ENCODE results near the gene SPRED3. TPM values are rescaled to one million over a fixed set of nuclear protein-coding genes. Genes with fewer than 3 reads are reported as not detected.
"Not testable (repeated sequence)": the region's sequence is repeated elsewhere in the genome, so short reads cannot be mapped to it uniquely, and the experiment has no call there.

The SPRED3 gene
- total RNA-seq, 6 experiments from 2014 or later = 0.12 to 0.37 (median 0.22) TPM; not detected in 2

DNA sequence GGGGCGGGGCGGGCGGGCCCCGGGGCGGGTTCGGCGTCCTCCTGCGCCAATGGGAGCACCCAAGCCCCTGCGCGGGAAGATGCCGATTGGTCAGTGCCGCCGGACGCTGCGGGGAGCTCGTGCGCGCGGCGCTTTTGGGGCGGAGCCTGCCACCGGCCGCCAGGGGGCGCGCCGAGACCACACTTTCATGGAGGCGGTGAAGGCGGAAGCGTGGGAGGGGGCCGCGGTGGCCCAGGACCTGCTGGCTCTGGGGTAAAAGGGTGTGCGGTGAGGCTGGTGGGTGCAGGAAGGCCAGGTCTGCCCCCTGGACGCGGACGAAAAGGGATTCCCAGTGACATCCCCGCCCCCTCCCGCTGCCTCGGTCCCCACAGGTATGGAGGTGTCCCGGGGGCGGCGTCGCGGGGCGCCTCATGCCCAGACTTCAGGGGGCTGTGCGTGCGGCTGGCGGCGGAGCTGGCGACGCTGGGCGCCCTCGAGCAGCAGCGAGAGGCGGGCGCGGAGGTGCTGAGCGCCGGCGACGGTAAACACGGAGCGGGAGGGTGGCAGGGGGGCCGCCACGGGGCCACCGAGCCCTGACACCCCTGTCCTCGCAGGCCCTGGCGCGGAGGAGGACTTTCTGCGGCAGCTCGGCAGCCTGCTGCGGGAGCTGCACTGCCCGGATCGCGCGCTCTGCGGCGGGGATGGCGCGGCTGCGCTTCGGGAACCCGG lies 14.6 kb downstream of the SPRED3 start, which contains the start of gene FAM98C:
Gene FAM98C, plus strand, starts transcription at position 127 of the 708 bp plus-strand sequence. Its CDS starts 61 bp downstream, at position 188.
- peak; percentile 98 to 99 (median 98) for ATAC-seq
- TF ChIP-seq, protein P1, sequence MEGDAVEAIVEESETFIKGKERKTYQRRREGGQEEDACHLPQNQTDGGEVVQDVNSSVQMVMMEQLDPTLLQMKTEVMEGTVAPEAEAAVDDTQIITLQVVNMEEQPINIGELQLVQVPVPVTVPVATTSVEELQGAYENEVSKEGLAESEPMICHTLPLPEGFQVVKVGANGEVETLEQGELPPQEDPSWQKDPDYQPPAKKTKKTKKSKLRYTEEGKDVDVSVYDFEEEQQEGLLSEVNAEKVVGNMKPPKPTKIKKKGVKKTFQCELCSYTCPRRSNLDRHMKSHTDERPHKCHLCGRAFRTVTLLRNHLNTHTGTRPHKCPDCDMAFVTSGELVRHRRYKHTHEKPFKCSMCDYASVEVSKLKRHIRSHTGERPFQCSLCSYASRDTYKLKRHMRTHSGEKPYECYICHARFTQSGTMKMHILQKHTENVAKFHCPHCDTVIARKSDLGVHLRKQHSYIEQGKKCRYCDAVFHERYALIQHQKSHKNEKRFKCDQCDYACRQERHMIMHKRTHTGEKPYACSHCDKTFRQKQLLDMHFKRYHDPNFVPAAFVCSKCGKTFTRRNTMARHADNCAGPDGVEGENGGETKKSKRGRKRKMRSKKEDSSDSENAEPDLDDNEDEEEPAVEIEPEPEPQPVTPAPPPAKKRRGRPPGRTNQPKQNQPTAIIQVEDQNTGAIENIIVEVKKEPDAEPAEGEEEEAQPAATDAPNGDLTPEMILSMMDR (IDR thresholded peaks at IDR 0.05) = peak; percentile 99
- peak; percentile 61 for TF ChIP-seq POLR2A (IDR thresholded peaks at IDR 0.05)
- intact Hi-C loops (cut with DNase I) = no loop called here
- Histone ChIP-seq H3K27me3 (no peaks in the 10 kb centered on the region), H3K4me3 (peak within 1 kb of the TSS; percentile 91 to 96 (median 93)), H3K27ac (peak within 1 kb of the TSS; percentile 67 to 74 (median 73)), H3K36me3 (peaks cover 0 to 8% (median 0%) of the 10 kb centered on the region in 4 donors), H3K9me3 (no peaks in the 10 kb centered on the region), H3K4me1 (no peaks in the 10 kb centered on the region)
- DNase-seq = peak; percentile 96 to 98 (median 97)
- WGBS (ENCODE audit: insufficient coverage, low coverage, low lambda C conversion rate, missing lambda C conversion rate) = no CpG with 5 or more reads among the region's 82 CpGs

DNA sequence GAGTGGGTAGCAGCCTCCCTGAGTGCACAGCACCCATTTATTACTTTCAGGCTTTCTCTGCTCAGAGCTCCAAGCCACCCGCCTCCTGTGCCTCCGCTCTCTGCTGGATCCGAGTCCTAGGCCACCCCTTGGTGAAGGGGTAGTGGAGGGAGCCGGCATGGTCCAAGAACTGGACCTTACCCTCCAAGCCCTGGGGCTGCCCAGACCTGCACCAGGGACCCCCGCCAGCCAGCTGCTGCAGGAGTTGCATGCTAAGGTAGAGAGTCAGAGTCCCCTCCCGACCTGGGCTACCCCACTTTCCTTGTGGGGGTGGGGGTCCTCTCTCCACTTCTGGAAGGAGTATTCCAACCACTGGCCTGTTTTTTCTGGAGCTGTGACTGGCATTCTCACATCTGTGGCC lies 16.4 kb downstream of the SPRED3 start:
- TF ChIP-seq, protein P1 (IDR thresholded peaks at IDR 0.05) = no peak
- no peak for TF ChIP-seq POLR2A (IDR thresholded peaks at IDR 0.05)
- intact Hi-C loops (cut with DNase I) = no loop called here

DNA sequence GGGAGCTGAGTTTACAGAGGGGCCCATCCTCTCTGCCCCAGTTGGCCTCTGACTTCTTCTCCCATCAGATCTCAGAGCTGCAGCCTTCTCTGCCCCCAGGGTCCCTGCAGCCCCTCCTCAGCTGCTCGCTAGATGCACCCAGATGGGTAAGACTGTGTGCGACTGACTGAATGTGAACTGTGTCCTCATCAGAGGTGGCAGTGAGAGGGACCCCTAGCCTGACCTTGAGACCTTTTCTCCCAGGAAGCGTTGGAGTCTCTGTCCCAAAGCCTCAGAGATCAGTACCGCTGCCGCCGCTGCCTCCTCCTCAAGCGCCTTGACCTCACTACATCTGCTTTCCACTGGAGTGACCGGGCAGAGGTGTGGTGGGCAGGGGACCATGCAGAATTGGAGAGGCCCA lies 16.8 kb downstream of the SPRED3 start:
- no peak for ATAC-seq
- intact Hi-C loops (cut with DNase I) = no loop called here
- no peaks in the 10 kb centered on the region for H3K27me3 ChIP-seq
- H3K4me3 ChIP-seq = no peak overlapping the region
- no peak overlapping the region for H3K27ac ChIP-seq
- no peaks in the 10 kb centered on the region for H3K4me1 ChIP-seq
- WGBS (ENCODE audit: insufficient coverage, low coverage, low lambda C conversion rate, missing lambda C conversion rate) = 98% methylated on average over 5 of the region's 8 CpGs
- H3K36me3 ChIP-seq = peaks cover 0 to 8% (median 0%) of the 10 kb centered on the region in 4 donors
- TF ChIP-seq, protein P1 (IDR thresholded peaks at IDR 0.05) = no peak
- no peak for TF ChIP-seq POLR2A (IDR thresholded peaks at IDR 0.05)
- DNase-seq = no peak
- no peaks in the 10 kb centered on the region for H3K9me3 ChIP-seq

More for the DNA sequence above, 16.4 kb downstream of the SPRED3 start:
- ATAC-seq (no peak), DNase-seq (no peak)
- Histone ChIP-seq H3K36me3 (peaks cover 0 to 8% (median 0%) of the 10 kb centered on the region in 4 donors), H3K4me3 (no peak overlapping the region), H3K9me3 (no peaks in the 10 kb centered on the region), H3K27ac (no peak overlapping the region), H3K27me3 (no peaks in the 10 kb centered on the region), H3K4me1 (no peaks in the 10 kb centered on the region)
- no CpG with 5 or more reads among the region's 6 CpGs for WGBS (ENCODE audit: insufficient coverage, low coverage, low lambda C conversion rate, missing lambda C conversion rate)

DNA sequence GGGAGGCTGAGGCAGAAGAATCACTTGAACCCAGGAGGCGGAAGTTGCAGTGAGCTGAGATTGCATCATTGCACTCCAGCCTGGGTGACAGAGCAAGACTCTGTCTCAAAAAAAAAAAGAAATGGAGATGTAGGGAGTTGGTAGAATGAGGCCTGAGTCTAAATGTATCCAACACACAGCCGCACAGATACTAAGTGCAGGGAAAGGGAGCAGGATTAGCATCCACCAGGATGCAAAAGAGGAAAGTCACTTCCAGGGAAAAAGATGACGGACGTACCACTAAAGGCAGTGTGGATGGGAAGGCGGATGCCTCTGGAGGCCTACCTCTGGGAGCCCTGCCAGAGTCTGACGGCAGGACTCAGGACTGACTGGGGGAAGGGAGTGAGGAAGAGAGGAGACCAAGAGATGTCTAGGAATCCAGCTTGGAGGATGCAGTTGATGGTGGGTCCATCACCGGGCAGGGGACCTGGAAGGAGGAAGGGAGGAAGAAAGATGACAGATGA lies 21.2 kb downstream of the SPRED3 start:
- H3K36me3 ChIP-seq = peaks cover 0 to 8% (median 0%) of the 10 kb centered on the region in 4 donors
- no peaks in the 10 kb centered on the region for H3K9me3 ChIP-seq
- intact Hi-C loops (cut with DNase I) = no loop called here
- no peak overlapping the region for H3K4me3 ChIP-seq
- no peaks in the 10 kb centered on the region for H3K4me1 ChIP-seq
- no peaks in the 10 kb centered on the region for H3K27me3 ChIP-seq
- H3K27ac ChIP-seq = no peak overlapping the region
- WGBS (ENCODE audit: insufficient coverage, low coverage, low lambda C conversion rate, missing lambda C conversion rate) = 50% methylated on average over 7 of the region's 7 CpGs
- DNase-seq = no peak
- TF ChIP-seq, protein P1 (IDR thresholded peaks at IDR 0.05) = no peak
- no peak for TF ChIP-seq POLR2A (IDR thresholded peaks at IDR 0.05)
- ATAC-seq = peak; percentile 20 to 60 (median 38)

DNA sequence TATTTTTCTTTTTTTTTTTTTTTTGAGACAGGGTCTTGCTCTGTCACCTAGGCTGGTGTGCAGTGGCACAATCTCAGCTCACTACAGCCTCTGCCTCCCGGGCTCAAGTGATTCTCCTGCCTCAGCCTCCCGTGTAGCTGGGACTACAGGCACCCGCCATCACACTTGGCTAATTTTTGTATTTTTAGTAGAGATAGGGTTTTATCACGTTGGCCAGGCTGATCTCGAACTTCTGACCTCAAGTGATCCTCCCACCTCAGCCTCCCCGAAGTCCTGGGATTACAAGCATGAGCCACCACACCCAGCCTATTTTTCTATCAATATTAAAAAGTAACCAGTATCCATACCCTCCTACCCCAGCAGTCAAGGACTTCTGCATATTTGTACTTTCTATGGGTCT lies 21.9 kb downstream of the SPRED3 start:
- H3K4me1 ChIP-seq; H3K27me3 ChIP-seq; H3K27ac ChIP-seq; H3K36me3 ChIP-seq; ATAC-seq; intact Hi-C loops (cut with DNase I); H3K4me3 ChIP-seq; H3K9me3 ChIP-seq; DNase-seq: not testable (repeated sequence)
- 81% methylated on average over 5 of the region's 6 CpGs for WGBS (ENCODE audit: insufficient coverage, low coverage, low lambda C conversion rate, missing lambda C conversion rate)
